ENCODE measurements around the gene RSPO4.

Gene RSPO4

GRCh38 chr20:924639-925038 is 77.5 kb downstream of the RSPO4 start:
- Histone ChIP-seq H3K9ac (no peak overlapping the region), H3K4me2 (no peak overlapping the region), H3K9me3 (peaks cover 10% of the 10 kb centered on the region; the same call in 1 of the 2 replicates), H3K27ac (no peak overlapping the region), H3K4me3 (no peak overlapping the region), H3K36me3 (no peaks in the 10 kb centered on the region), H4K20me1 (no peaks in the 10 kb centered on the region), H3K4me1 (0 out of 2 replicates have a peak, but pooled peaks cover under 1% of the 10 kb centered on the region), H3K27me3 (no peaks in the 10 kb centered on the region)
- no peak for TF ChIP-seq Cebpa-rat (IDR thresholded peaks at IDR 0.05)

GRCh38 chr20:922781-923180 is 79.3 kb downstream of the RSPO4 start:
- TF ChIP-seq Cebpa-rat (IDR thresholded peaks at IDR 0.05), result no peak
- H3K27ac ChIP-seq, result no peak overlapping the region

GRCh38 chr20:921068-921467 is 81.0 kb downstream of the RSPO4 start:
- no peak for TF ChIP-seq Cebpa-rat (IDR thresholded peaks at IDR 0.05)
- Histone ChIP-seq H3K27ac (no peak overlapping the region), H3K9me3 (no peaks in the 10 kb centered on the region), H3K4me2 (no peak overlapping the region), H4K20me1 (no peaks in the 10 kb centered on the region), H3K4me1 (peaks cover 37% of the 10 kb centered on the region), H3K36me3 (no peaks in the 10 kb centered on the region), H3K27me3 (no peaks in the 10 kb centered on the region), H3K4me3 (no peak overlapping the region), H3K9ac (no peak overlapping the region)

More at GRCh38 chr20:922781-923180, 79.3 kb downstream of the RSPO4 start:
- H3K4me3 ChIP-seq, result no peak overlapping the region
- no peak overlapping the region for H3K9ac ChIP-seq
- peaks cover 19% of the 10 kb centered on the region for H3K4me1 ChIP-seq
- no peaks in the 10 kb centered on the region for H3K9me3 ChIP-seq
- no peak overlapping the region for H3K4me2 ChIP-seq
- H3K36me3 ChIP-seq, result no peaks in the 10 kb centered on the region
- H3K27me3 ChIP-seq, result no peaks in the 10 kb centered on the region
- no peaks in the 10 kb centered on the region for H4K20me1 ChIP-seq

DNA sequence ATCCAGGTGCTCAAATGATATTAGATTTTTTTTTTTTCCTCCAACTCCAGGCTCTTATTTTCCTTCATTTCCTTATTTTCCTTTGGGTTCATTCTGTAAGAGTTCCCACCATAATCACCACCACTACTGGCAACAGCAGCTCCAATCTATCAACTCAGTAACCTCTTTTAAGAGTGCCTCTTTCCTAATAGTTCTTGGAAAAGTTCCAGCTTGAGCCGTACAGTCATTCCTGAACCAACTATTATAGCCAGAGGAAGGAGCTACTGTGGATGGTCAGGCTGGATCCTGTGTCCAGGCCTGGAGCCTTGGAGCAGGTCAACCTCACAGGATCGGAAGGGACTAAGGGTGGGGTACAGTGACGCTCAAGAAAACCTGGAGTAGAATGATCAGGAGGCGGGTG is 81.8 kb downstream of the RSPO4 start:
- H3K27ac ChIP-seq, result no peak overlapping the region
- no peak overlapping the region for H3K4me2 ChIP-seq
- no peak overlapping the region for H3K4me3 ChIP-seq
- peaks cover 44% of the 10 kb centered on the region for H3K4me1 ChIP-seq
- H3K9me3 ChIP-seq, result no peaks in the 10 kb centered on the region
- no peaks in the 10 kb centered on the region for H4K20me1 ChIP-seq
- no peaks in the 10 kb centered on the region for H3K36me3 ChIP-seq
- H3K27me3 ChIP-seq, result no peaks in the 10 kb centered on the region
- no peak overlapping the region for H3K9ac ChIP-seq
- TF ChIP-seq Cebpa-rat (IDR thresholded peaks at IDR 0.05), result no peak

DNA sequence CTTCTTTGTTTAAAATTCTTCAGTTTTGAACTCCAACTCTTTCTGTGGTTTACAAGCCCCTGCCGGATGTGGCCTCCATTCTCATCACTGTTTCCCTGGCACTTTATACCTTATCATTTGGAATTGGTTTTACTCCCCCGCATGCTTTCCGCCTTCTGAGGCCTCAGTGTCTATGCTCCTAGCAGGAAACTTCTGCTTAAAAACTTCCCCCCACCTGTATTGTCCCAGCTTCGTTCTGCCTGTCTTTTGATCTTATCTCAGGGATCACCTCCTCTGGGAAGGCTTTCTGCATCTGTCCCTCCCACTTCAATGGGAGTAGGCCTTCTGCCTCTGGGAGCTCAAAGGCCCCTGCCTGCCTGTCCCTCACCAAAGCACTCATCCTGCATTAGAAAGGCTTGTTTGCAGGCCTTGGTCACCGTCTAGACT is 82.6 kb downstream of the RSPO4 start:
- Histone ChIP-seq H3K27ac (no peak overlapping the region), H3K4me1 (peaks cover 52% of the 10 kb centered on the region)

GRCh38 chr20:917416-917815 is 84.7 kb downstream of the RSPO4 start:
- H4K20me1 ChIP-seq, result no peaks in the 10 kb centered on the region

More for the DNA sequence above, 82.6 kb downstream of the RSPO4 start:
- no peak overlapping the region for H3K4me3 ChIP-seq
- H3K36me3 ChIP-seq, result no peaks in the 10 kb centered on the region
- TF ChIP-seq Cebpa-rat (IDR thresholded peaks at IDR 0.05), result no peak
- H3K4me2 ChIP-seq, result no peak overlapping the region
- no peaks in the 10 kb centered on the region for H3K27me3 ChIP-seq
- no peaks in the 10 kb centered on the region for H4K20me1 ChIP-seq
- H3K9me3 ChIP-seq, result no peaks in the 10 kb centered on the region
- no peak overlapping the region for H3K9ac ChIP-seq

GRCh38 chr20:916825-917224 is 85.3 kb downstream of the RSPO4 start:
- no peak for TF ChIP-seq Cebpa-rat (IDR thresholded peaks at IDR 0.05)
- peaks cover 64% of the 10 kb centered on the region for H3K4me1 ChIP-seq
- no peak overlapping the region for H3K4me3 ChIP-seq
- no peaks in the 10 kb centered on the region for H4K20me1 ChIP-seq
- no peaks in the 10 kb centered on the region for H3K9me3 ChIP-seq
- no peaks in the 10 kb centered on the region for H3K36me3 ChIP-seq
- H3K27me3 ChIP-seq, result no peaks in the 10 kb centered on the region
- H3K4me2 ChIP-seq, result peak overlapping the region; percentile 78
- H3K27ac ChIP-seq, result no peak overlapping the region
- no peak overlapping the region for H3K9ac ChIP-seq

More at GRCh38 chr20:917416-917815, 84.7 kb downstream of the RSPO4 start:
- Histone ChIP-seq H3K4me2 (peak overlapping the region; percentile 78), H3K4me3 (no peak overlapping the region), H3K27me3 (no peaks in the 10 kb centered on the region), H3K9me3 (no peaks in the 10 kb centered on the region), H3K4me1 (peaks cover 63% of the 10 kb centered on the region), H3K9ac (peak overlapping the region; percentile 22; the same call in 1 of the 2 replicates), H3K36me3 (no peaks in the 10 kb centered on the region), H3K27ac (peak overlapping the region; percentile 14; the same call in 1 of the 2 replicates)
- TF ChIP-seq Cebpa-rat (IDR thresholded peaks at IDR 0.05), result no peak

DNA sequence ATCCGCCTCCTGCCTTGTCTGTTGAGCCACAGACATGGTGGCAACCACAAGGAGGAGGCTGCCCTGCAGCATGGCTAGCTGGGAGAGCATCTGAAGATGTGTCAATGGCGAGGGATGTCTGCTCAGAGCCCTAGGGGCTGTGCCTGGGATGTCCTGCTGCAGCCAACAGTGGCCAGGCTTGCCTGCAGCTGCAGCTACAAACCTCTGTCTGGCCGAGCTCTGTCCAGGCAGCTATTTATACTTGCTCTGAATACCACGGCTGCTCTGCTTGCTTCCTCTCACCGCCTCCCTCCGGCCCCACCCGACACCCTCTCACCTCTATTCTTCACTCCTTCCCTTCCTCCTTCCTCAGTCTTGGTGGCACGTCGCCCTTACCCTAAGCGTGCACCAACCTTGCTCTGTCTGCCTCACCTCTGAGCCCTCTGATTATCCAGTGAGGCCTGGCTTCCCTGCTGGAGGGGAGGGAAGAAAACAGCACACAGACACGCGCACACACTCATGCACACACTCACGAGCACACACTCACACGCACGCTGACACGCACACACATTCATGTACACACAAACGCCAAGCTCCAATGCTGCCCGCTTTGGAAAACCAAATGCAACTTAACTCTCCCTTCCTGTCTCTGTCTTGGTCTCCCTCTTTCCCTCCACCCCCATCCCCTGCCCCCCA is 85.8 kb downstream of the RSPO4 start, which contains the start of gene ANGPT4:
Gene ANGPT4, minus strand, starts transcription at position 210 of the 675 bp plus-strand sequence. Its CDS starts 120 bp downstream, at position 90.
- Histone ChIP-seq H3K36me3 (no peaks in the 10 kb centered on the region), H3K27ac (no peak within 1 kb of the TSS)
- TF ChIP-seq Cebpa-rat (IDR thresholded peaks at IDR 0.05), result no peak

GRCh38 chr20:914727-915498 is 87.2 kb downstream of the RSPO4 start:
- TF ChIP-seq Cebpa-rat (IDR thresholded peaks at IDR 0.05), result no peak
- Histone ChIP-seq H4K20me1 (no peaks in the 10 kb centered on the region), H3K27ac (no peak overlapping the region), H3K9ac (no peak overlapping the region), H3K4me3 (no peak overlapping the region), H3K4me2 (peak overlapping the region; percentile 78), H3K9me3 (no peaks in the 10 kb centered on the region), H3K4me1 (peaks cover 78% of the 10 kb centered on the region), H3K27me3 (no peaks in the 10 kb centered on the region), H3K36me3 (no peaks in the 10 kb centered on the region)

More for the DNA sequence above, 85.8 kb downstream of the RSPO4 start, which contains the start of gene ANGPT4:
- Histone ChIP-seq H3K4me3 (no peak within 1 kb of the TSS), H3K9me3 (no peaks in the 10 kb centered on the region), H3K4me1 (peaks cover 70% of the 10 kb centered on the region), H3K27me3 (no peaks in the 10 kb centered on the region), H3K9ac (no peak within 1 kb of the TSS), H4K20me1 (no peaks in the 10 kb centered on the region), H3K4me2 (peak within 1 kb of the TSS; percentile 78)
